Measurements from ENCODE around the gene STIM2. TPM values are rescaled to one million over a fixed set of nuclear protein-coding genes. Genes with fewer than 3 reads are reported as not detected.

Gene STIM2
- total RNA-seq, 1 experiment from 2014 or later, result 59.0 TPM

GRCh38 chr4:26827798-26828197 lies 32.8 kb upstream of the STIM2 start:
- intact Hi-C loops (cut with micrococcal nuclease; ENCODE audit: unreplicated experiment), result no loop called here
- Histone ChIP-seq H3K27ac (ENCODE audit: low read depth, low read length, poor library complexity, severe bottlenecking) (no peak overlapping the region), H3K27me3 (replicated peaks; ENCODE audit: insufficient read depth, low read depth, low read length, poor library complexity) (no peaks in the 10 kb centered on the region), H3K36me3 (ENCODE audit: insufficient read depth, low read length, poor library complexity, severe bottlenecking) (no peaks in the 10 kb centered on the region), H3K4me3 (ENCODE audit: low read depth, low read length, poor library complexity, severe bottlenecking) (no peak overlapping the region), H3K4me1 (ENCODE audit: insufficient read depth, low read length, poor library complexity, severe bottlenecking) (peaks cover 27% of the 10 kb centered on the region), H3K9me3 (ENCODE audit: low read depth, low read length, poor library complexity, severe bottlenecking) (peaks cover 11% of the 10 kb centered on the region)
- no peak for DNase-seq (ENCODE audit: low spot score)
- CTCF ChIA-PET, result no interaction called here
- POLR2A ChIA-PET (ENCODE audit: low non-redundant PET), result no interaction called here
- no TSS peak for BruUV-seq (replicated peaks)
- TF ChIP-seq, protein P1, sequence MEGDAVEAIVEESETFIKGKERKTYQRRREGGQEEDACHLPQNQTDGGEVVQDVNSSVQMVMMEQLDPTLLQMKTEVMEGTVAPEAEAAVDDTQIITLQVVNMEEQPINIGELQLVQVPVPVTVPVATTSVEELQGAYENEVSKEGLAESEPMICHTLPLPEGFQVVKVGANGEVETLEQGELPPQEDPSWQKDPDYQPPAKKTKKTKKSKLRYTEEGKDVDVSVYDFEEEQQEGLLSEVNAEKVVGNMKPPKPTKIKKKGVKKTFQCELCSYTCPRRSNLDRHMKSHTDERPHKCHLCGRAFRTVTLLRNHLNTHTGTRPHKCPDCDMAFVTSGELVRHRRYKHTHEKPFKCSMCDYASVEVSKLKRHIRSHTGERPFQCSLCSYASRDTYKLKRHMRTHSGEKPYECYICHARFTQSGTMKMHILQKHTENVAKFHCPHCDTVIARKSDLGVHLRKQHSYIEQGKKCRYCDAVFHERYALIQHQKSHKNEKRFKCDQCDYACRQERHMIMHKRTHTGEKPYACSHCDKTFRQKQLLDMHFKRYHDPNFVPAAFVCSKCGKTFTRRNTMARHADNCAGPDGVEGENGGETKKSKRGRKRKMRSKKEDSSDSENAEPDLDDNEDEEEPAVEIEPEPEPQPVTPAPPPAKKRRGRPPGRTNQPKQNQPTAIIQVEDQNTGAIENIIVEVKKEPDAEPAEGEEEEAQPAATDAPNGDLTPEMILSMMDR (conservative IDR thresholded peaks at IDR 0.05; ENCODE audit: low read depth, low read length), result no peak
- TF ChIP-seq EZH2 (IDR thresholded peaks at IDR 0.05; ENCODE audit: borderline replicate concordance, low read depth, low read length, poor library complexity, severe bottlenecking), result no peak

GRCh38 chr4:26829018-26829417 lies 31.6 kb upstream of the STIM2 start:
- TF ChIP-seq EZH2 (IDR thresholded peaks at IDR 0.05; ENCODE audit: borderline replicate concordance, low read depth, low read length, poor library complexity, severe bottlenecking), result no peak
- no TSS peak for BruUV-seq (replicated peaks)
- Histone ChIP-seq H3K4me1 (ENCODE audit: insufficient read depth, low read length, poor library complexity, severe bottlenecking) (peaks cover 22% of the 10 kb centered on the region), H3K4me3 (ENCODE audit: low read depth, low read length, poor library complexity, severe bottlenecking) (no peak overlapping the region), H3K9me3 (ENCODE audit: low read depth, low read length, poor library complexity, severe bottlenecking) (peaks cover 2% of the 10 kb centered on the region), H3K27ac (ENCODE audit: low read depth, low read length, poor library complexity, severe bottlenecking) (no peak overlapping the region), H3K36me3 (ENCODE audit: insufficient read depth, low read length, poor library complexity, severe bottlenecking) (no peaks in the 10 kb centered on the region), H3K27me3 (replicated peaks; ENCODE audit: insufficient read depth, low read depth, low read length, poor library complexity) (no peaks in the 10 kb centered on the region)
- intact Hi-C loops (cut with micrococcal nuclease; ENCODE audit: unreplicated experiment), result no loop called here
- POLR2A ChIA-PET (ENCODE audit: low non-redundant PET), result no interaction called here
- CTCF ChIA-PET, result no interaction called here
- DNase-seq (ENCODE audit: low spot score), result no peak

DNA sequence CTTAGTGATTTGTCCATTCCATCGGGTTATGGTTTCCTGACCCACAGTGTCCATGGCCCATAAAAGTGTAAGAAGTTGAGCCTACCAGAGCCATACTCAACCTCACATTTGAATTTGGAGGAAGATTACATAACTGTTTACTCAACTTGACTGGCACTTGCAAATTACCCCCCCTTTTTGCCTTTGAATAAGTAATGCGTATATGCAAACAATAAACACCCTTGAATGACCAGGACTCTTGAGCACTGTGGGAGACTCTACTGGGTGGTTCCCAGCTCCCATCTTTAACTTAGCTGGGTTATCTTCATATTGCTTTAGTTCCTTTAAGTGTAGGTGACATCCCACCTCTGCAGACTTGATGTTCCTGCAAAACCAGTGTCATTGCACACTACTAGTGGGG lies 30.6 kb upstream of the STIM2 start:
- TF ChIP-seq EZH2 (IDR thresholded peaks at IDR 0.05; ENCODE audit: borderline replicate concordance, low read depth, low read length, poor library complexity, severe bottlenecking), result no peak
- TF ChIP-seq, protein P1 (conservative IDR thresholded peaks at IDR 0.05; ENCODE audit: low read depth, low read length), result no peak
- H3K27me3 ChIP-seq (replicated peaks; ENCODE audit: insufficient read depth, low read depth, low read length, poor library complexity), result no peaks in the 10 kb centered on the region
- H3K27ac ChIP-seq (ENCODE audit: low read depth, low read length, poor library complexity, severe bottlenecking), result no peak overlapping the region
- no peaks in the 10 kb centered on the region for H3K9me3 ChIP-seq (ENCODE audit: low read depth, low read length, poor library complexity, severe bottlenecking)
- no peak overlapping the region for H3K4me3 ChIP-seq (ENCODE audit: low read depth, low read length, poor library complexity, severe bottlenecking)
- ChIA-PET CTCF (no interaction called here), POLR2A (ENCODE audit: low non-redundant PET) (no interaction called here)
- peaks cover 22% of the 10 kb centered on the region for H3K4me1 ChIP-seq (ENCODE audit: insufficient read depth, low read length, poor library complexity, severe bottlenecking)
- DNase-seq (ENCODE audit: low spot score), result no peak
- BruUV-seq (replicated peaks), result no TSS peak
- intact Hi-C loops (cut with micrococcal nuclease; ENCODE audit: unreplicated experiment), result no loop called here
- H3K36me3 ChIP-seq (ENCODE audit: insufficient read depth, low read length, poor library complexity, severe bottlenecking), result no peaks in the 10 kb centered on the region

GRCh38 chr4:26830701-26831100 lies 29.9 kb upstream of the STIM2 start:
- no peak overlapping the region for H3K4me3 ChIP-seq (ENCODE audit: low read depth, low read length, poor library complexity, severe bottlenecking)
- intact Hi-C loops (cut with micrococcal nuclease; ENCODE audit: unreplicated experiment), result no loop called here
- no peaks in the 10 kb centered on the region for H3K9me3 ChIP-seq (ENCODE audit: low read depth, low read length, poor library complexity, severe bottlenecking)
- POLR2A ChIA-PET (ENCODE audit: low non-redundant PET), result no interaction called here
- H3K27me3 ChIP-seq (replicated peaks; ENCODE audit: insufficient read depth, low read depth, low read length, poor library complexity), result no peaks in the 10 kb centered on the region
- no peaks in the 10 kb centered on the region for H3K36me3 ChIP-seq (ENCODE audit: insufficient read depth, low read length, poor library complexity, severe bottlenecking)
- no peak overlapping the region for H3K27ac ChIP-seq (ENCODE audit: low read depth, low read length, poor library complexity, severe bottlenecking)
- no TSS peak for BruUV-seq (replicated peaks)
- DNase-seq (ENCODE audit: low spot score), result no peak
- peaks cover 21% of the 10 kb centered on the region for H3K4me1 ChIP-seq (ENCODE audit: insufficient read depth, low read length, poor library complexity, severe bottlenecking)
- CTCF ChIA-PET, result no interaction called here
- TF ChIP-seq, protein P1 (conservative IDR thresholded peaks at IDR 0.05; ENCODE audit: low read depth, low read length), result no peak
- TF ChIP-seq EZH2 (IDR thresholded peaks at IDR 0.05; ENCODE audit: borderline replicate concordance, low read depth, low read length, poor library complexity, severe bottlenecking), result no peak
